Suppressor macrophage (primary cell): ENCODE measurements around the gene UTRN.

ENCODE experiments used
- DNase-seq, 4 experiments: peaks; one replicate each; pipeline ENCODE4 v3.0.0-alpha.2; 2020 to 2022
- total RNA-seq, 17 experiments: gene quantifications; one replicate each; lab custom pipeline; 2026; ENCODE audit warnings: mixed read lengths in 6 of 17, inconsistent platforms in 3 of 17; lab: John Stamatoyannopoulos, UW

UTRN gene
- total RNA-seq = 106 to 344 (median 237) reads per million in 17 experiments

- DNase-seq = peak; percentile 84 to 95 (median 90)
Measured at GRCh38 chr6:144284783-144285547, at the start of gene UTRN. Gene UTRN (plus strand): TSS chr6:144285335. CDS start chr6:144291829, 6,494 bp downstream.

DNA sequence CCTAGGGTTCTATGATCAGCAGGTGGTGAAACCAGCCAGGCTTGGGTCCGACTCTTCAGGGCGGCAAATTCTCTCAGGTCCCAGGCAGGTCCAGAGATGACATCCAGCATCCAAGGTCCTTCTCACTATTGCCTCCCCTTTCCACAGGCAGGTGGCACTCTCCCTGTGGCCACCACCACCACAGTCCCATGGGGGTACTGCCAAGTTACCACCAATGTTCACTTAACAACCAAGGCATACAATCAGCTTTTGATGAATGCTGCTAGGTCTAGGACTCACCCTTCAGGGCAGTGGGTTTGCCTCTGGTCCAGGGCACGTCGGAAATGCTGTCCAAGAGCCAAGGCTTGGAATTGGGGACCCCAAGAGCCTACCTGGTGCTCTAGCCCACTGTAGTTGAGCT is 40.4 kb upstream of the UTRN start:
- no peak for DNase-seq

GRCh38 chr6:144246988-144247387 is 38.1 kb upstream of the UTRN start:
- DNase-seq = no peak

DNA sequence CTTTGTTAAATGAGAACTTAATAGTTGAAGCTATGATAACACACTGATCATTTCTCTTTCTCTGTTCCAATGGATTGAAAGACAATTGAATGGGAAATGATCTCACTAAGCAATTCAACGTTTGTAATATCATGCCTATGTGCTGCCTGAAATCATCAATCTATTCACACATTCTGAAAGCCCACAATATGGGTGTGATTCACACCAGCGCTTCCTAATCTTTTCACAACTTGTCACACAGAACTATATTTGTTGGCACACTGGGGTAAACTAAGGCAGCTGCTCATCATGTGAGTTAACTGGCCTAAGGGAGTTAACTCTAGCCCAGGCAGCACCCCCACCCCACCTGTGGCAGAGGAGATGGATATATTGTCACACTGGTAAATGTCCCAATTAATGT is 37.1 kb upstream of the UTRN start:
- DNase-seq = no peak

DNA sequence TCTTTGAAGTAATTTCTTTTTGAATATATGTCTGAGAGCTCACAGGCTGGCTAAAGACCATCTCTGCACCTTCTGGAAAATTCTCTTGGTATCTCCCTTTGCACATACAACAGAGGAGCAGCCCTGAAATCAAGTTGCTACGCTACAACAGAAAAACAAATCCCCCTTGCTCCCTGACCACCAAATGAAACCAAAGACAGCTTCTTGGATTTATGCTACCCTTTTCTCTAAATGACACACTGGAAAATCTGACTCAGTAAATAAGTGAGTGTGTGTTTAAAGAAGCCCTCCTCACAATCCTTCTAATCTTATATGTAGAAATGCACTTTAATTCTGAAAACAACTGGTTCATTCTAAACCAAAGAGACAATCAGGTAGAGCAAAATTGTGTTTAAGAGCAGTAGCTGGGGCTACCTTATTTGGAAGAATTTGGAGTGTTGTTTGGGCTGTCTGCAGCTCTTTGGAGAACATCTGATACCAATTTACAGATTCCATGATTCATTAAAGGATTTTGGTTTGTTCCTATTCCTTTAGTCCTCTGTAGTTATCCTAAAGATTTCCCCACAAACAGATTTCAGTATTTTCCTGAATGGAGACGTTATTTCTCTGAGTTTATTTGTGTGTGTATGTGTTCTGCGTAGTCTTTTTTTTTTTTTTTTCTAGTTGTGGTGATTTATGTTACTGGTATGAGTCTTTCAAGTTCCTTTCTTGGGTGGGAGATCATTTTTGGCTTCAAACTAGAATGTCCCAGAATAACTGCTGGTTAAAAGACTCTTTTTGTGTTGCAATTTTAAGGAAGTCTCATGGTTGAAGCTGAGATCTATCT is 36.4 kb upstream of the UTRN start:
- no peak for DNase-seq

- DNase-seq = no peak
Measured at GRCh38 chr6:144250276-144250675, 34.9 kb upstream of the UTRN start.

- peak in 3 of 4 experiments; percentile 8 to 40 (median 32) for DNase-seq
Measured at GRCh38 chr6:144252259-144252658, 32.9 kb upstream of the UTRN start.

DNA sequence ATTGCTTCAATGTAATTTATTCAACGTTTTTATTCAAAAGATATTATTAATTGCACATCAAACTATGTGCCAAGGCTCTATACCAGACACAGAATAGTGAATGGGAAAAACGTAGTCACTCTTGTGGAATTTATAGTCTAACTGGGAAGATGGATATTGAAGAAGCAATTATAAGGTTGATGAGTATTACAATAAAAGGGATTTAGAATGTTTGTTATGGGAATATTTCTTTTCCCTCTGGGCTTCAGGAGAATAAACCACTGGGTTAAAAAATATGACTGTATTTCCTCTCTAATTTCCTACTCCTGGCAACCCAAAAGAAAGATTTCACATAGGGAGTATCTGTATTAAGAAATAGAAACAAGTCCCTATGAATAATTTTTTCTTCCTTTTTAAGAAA is 25.1 kb upstream of the UTRN start:
- no peak for DNase-seq

DNA sequence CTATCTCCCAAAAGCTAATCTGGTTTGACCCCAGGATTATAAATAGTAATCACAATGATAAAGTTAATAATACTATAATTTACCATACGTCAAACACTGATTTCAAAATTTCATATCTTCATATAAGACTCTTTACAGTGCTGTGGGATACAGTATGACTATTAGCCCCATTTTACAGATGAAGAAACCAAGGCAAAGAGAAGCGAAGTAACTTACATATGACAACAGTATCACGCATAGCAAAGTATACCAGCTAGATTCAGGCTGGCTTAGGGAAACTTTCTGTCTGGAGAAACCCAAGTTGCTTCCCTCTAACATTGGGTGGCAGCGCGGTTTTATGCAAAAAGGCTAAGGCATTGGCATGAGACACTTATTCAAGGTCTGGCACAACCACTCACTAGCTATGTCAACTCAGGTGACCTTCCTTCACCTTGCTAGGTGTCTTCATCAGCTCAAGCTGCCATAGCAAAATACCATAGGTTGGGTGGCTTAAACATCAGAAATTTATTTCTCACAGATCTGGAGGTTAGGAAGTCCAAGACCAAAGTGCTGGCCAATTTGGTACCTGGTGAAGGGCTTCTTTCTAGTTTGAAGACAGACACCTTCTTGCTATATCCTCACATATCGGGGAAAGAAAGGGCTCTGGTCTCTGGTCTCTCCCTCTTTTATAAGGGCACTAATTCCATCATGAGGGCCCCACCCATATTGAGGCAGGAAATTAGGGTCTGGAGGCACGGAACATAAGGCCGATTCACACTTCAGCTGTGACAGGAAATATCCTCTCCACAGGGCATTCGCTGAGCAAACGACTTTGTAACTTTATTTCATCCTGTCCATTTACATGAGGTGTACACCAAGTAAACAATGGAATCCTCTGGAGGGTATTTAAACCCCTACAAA is 22.4 kb upstream of the UTRN start:
- no peak for DNase-seq

- DNase-seq = no peak
Measured at GRCh38 chr6:144263786-144264185, 21.3 kb upstream of the UTRN start.

- no peak for DNase-seq
Measured at GRCh38 chr6:144264270-144265060, 20.7 kb upstream of the UTRN start.

DNA sequence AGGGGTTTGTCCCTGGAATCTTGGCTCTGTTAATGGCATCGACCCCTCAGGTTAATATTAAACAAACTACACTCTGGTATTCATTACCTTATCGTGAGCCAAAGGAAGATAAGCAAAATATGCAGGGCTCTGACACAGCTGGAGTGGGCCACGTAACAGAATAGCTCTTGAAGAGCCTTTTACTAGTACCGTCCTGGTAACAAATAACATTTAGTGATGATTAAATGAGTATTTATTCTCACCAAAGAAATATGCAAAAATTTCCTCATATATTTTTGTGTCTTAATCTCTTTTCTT is 20.1 kb upstream of the UTRN start:
- DNase-seq = no peak

DNA sequence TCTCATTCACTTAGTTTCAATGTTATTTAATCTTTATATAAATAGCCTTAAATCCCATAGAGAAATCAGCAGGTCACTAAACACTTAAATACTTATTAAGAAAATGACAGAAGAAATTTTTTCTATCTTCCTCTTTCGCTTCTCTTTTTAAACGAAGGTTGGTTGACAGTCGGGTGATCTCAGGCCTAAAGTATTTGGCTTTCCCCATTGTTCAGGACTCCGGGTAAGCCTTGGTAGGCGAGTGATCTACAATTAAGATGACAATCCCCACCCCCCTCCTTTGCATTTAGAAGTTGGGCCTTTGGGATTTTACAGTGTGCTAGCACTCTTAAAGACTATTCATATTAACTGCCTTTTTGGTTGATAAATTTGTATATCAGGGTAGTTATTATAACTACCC is 19.7 kb upstream of the UTRN start:
- DNase-seq = peak; percentile 57 to 81 (median 74)

DNA sequence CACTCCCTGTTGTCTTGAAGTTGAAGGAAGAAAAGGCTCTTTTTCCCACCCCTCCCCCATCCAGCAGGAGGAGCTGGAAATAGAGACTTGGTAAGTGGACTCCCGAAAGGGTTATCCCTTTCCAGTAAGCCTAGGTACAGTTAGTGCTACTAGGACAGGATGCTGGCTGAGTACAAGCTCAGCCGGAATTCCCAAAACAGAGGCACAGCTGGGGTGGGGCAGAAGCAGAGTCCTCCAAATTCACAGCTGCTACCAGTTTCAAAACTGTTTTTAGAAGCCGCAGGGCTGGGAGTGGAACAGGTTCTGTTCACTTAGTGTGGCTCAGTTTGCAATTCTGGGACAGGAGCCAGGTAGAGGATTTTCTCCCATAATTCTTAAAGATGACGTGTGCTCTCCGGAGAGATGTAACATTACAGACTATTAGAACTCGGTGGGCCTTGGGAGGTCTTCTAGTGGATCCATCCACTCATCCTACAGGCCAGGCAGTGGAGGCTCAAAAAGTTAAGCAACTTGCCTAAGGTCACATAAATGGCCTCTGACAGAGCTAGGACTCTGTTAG is 19.0 kb upstream of the UTRN start:
- DNase-seq = no peak

GRCh38 chr6:144268794-144269349 is 16.3 kb upstream of the UTRN start:
- no peak for DNase-seq

DNA sequence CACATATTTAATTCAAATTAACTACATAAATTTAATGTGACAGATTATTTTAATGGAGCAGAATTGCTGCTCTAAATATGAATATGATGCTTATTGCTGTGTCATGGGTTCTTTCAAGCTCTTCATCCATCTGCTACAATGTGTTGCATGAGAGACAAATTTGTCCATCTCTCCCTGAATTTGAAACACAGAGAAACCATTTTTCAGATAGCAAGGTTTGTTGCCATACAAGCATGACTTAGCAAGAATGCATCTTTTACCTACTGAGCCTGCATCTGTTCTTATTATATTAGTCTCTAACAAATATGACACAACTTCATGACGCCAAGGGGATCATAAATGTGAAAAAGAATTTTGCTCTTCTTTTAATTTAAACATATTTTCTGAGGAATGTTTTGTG is 8.0 kb upstream of the UTRN start:
- DNase-seq = no peak

DNA sequence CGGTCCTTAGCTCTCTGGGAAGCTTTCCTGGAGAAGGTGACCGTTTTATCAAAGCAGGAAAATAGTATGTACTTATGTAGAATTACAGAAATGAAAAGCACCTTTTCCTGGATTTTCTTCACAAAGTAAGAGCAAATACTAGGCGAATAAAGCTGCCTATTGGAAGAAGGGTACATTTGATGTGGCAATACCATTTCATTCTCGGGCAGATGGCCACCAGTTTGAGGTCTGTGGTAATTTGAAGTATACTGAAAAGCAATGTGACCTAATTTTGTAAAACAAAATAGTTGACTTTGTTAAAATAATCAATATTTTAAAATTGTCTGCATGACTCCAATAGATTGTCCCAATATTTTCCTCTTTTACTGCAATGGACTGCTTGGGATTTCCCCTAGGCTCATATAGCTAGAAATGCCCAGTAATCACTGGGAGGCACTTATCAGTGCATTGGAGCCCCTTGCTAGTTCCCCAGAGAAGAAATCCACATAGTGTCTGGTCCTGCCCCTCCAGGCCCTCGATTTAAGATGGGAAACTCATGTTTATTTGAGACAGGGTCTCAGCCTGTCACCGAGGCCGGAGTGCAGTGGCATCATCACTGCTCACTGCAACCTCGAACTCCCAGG is 7.4 kb upstream of the UTRN start:
- no peak for DNase-seq

DNA sequence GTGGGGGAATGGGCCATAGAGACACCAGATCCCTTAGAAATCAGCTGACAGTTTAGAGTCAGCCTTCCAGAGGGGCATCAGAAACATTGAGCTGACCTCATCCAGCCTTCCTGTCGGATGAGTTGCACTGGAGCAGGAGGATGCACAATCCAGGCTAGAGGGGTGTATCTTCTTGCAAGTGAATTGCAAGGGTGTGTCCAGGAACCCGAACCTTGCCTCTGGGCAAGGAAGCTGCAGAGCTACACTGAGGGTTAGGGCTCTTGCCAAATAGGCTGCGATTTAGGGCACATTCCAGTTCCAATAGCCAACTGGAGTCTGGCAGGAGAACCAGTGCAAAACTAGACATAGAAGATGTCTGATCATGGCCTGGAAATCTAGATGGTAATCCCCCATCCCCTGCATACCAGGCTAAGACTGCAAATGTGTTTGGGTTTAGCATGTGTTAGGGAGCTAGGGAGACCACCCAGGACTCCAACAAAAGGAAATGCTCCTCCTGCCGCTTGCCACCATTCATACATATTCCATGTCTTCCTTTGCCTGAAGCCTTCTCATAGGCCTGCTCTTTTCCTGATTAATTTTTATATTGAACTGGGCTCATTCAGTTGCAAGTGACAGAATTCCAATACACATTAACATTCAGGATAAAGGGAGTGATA is 6.3 kb upstream of the UTRN start:
- DNase-seq = no peak

GRCh38 chr6:144279484-144280150 is 5.5 kb upstream of the UTRN start:
- no peak for DNase-seq
